Measurements from ENCODE around the gene TUBG1. TPM values are rescaled to one million over a fixed set of nuclear protein-coding genes. Genes with fewer than 3 reads are reported as not detected.

The TUBG1 gene
- total and polyA plus RNA-seq, 9 of the 15 experiments (the other 6 are each of a cell fraction or from before 2014, with no cell fraction given) = 33.1 to 147 (median 66.0) TPM

GRCh38 chr17:42561897-42562387 lies 47.5 kb upstream of the TUBG1 start, which contains the start of gene COASY (continued):
- TF ChIP-seq POLR3G (IDR thresholded peaks at IDR 0.05; ENCODE audit: extremely low read depth, insufficient read length, insufficient replicate concordance) (no peak), RBM17 (IDR thresholded peaks at IDR 0.05; ENCODE audit: borderline replicate concordance, low read depth, low read length) (no peak), L3MBTL2 (IDR thresholded peaks at IDR 0.05) (peak; percentile 36), ATF1 (CRISPR knock-in tag; IDR thresholded peaks at IDR 0.05) (no peak), ATF1 (tag; IDR thresholded peaks at IDR 0.05) (peak; percentile 51; the same call in 1 of the 2 replicates), BRD4 (IDR thresholded peaks at IDR 0.05) (no peak), SMAD1 (IDR thresholded peaks at IDR 0.05; ENCODE audit: low read depth, low read length, partially characterized antibody) (no peak), PHF20 (IDR thresholded peaks at IDR 0.05; ENCODE audit: partially characterized antibody) (peak; percentile 36), U2AF1 (optimal IDR thresholded peaks at IDR 0.05; ENCODE audit: low read depth, low read length) (no peak), CBFB (CRISPR knock-in tag; IDR thresholded peaks at IDR 0.05) (peak; percentile 97), SIRT6 (IDR thresholded peaks at IDR 0.05; ENCODE audit: low read depth, low read length) (no peak), ZC3H4 (CRISPR knock-in tag; IDR thresholded peaks at IDR 0.05; ENCODE audit: borderline replicate concordance) (no peak), ZNF609 (CRISPR knock-in tag; IDR thresholded peaks at IDR 0.05; ENCODE audit: borderline replicate concordance) (no peak), BRF2 (IDR thresholded peaks at IDR 0.05; ENCODE audit: borderline replicate concordance, insufficient read depth, insufficient read length) (no peak), RHOXF2B (CRISPR knock-in tag; conservative IDR thresholded peaks at IDR 0.05) (no peak), GTF2E2 (tag; IDR thresholded peaks at IDR 0.05) (no peak), PRDM10 (IDR thresholded peaks at IDR 0.05; ENCODE audit: partially characterized antibody) (no peak), NR3C1 (CRISPR knock-in tag; IDR thresholded peaks at IDR 0.05) (no peak)
